OCI-LY3 (cell line): Measurements from ENCODE around the gene DDX39A.

Source experiments
- H2AFZ ChIP-seq: fragments of 200-600, 300-600 bp; shearing (Covaris generic); 2 replicates; pipeline ENCODE4 v1.6.0; 2014; ENCODE audit warnings: antibody characterized with exemption, low read depth, low read length
- H3K27ac ChIP-seq: fragments of 200-600, 300-600 bp; sonication (generic); 2 replicates; pipeline ENCODE4 v1.5.1; 2014; ENCODE audit warnings: mild to moderate bottlenecking, low read length, moderate library complexity, mixed read lengths
- H3K27me3 ChIP-seq: fragments of 200-600, 300-600 bp; sonication (generic); 2 replicates; pipeline ENCODE4 v1.6.1; 2014; ENCODE audit warnings: low read depth, low read length, mixed read lengths
- H3K36me3 ChIP-seq: fragments of 200-600, 300-600 bp; sonication (generic); replicated peaks from 2 replicates; pipeline ENCODE3; 2014; ENCODE audit warnings: low read depth, low read length, mixed read lengths
- H3K4me1 ChIP-seq: fragments of 300-600, 200-600 bp; sonication (generic); 2 replicates; pipeline ENCODE4 v1.6.1; 2014; ENCODE audit warnings: low read length, mixed read lengths
- H3K4me2 ChIP-seq: fragments of 200-600, 300-600 bp; sonication (generic); 2 replicates; pipeline ENCODE4 v1.6.1; 2014; ENCODE audit warnings: low read length, mixed read lengths
- H3K4me3 ChIP-seq: fragments of 300-600, 200-600 bp; sonication (generic); 2 replicates; pipeline ENCODE4 v1.5.1; 2014; ENCODE audit warnings: antibody characterized with exemption, mild to moderate bottlenecking, low read length, moderate library complexity
- H3K79me2 ChIP-seq: fragments of 300-600, 200-600 bp; shearing (Covaris generic); 2 replicates; pipeline ENCODE4 v1.6.1; 2014; ENCODE audit warnings: mild to moderate bottlenecking, low read length, mixed read lengths
- H3K9ac ChIP-seq: fragments of 300-600, 200-600 bp; shearing (Covaris generic); 2 replicates; pipeline ENCODE4 v1.6.0; 2014; ENCODE audit warnings: mild to moderate bottlenecking, low read length, moderate library complexity
- H3K9me3 ChIP-seq: fragments of 200-600, 300-600 bp; shearing (Covaris generic); 2 replicates; pipeline ENCODE4 v1.6.1; 2014; ENCODE audit warnings: low read length, mixed read lengths; ENCODE audit not compliant: insufficient read depth
- H4K20me1 ChIP-seq: fragments of 200-600, 300-600 bp; sonication (generic); 2 replicates; pipeline ENCODE4 v1.6.1; 2016; ENCODE audit warnings: low read length, mixed read lengths; ENCODE audit not compliant: insufficient read depth
- EZH2phosphoT487 ChIP-seq: fragments of 200-600 bp; shearing (Covaris generic); IDR thresholded peaks from 2 replicates; pipeline ENCODE4 v1.6.1; 2018; ENCODE audit warnings: antibody characterized with exemption, mixed run types, low read depth
- TF ChIP-seq, protein P1 (sequence below): fragments of 200-600, 300-600 bp; sonication (generic); IDR thresholded peaks from 2 replicates; pipeline ENCODE4 v1.5.1; 2014; ENCODE audit warnings: antibody characterized with exemption, low read length, low read depth

DDX39A gene

DNA sequence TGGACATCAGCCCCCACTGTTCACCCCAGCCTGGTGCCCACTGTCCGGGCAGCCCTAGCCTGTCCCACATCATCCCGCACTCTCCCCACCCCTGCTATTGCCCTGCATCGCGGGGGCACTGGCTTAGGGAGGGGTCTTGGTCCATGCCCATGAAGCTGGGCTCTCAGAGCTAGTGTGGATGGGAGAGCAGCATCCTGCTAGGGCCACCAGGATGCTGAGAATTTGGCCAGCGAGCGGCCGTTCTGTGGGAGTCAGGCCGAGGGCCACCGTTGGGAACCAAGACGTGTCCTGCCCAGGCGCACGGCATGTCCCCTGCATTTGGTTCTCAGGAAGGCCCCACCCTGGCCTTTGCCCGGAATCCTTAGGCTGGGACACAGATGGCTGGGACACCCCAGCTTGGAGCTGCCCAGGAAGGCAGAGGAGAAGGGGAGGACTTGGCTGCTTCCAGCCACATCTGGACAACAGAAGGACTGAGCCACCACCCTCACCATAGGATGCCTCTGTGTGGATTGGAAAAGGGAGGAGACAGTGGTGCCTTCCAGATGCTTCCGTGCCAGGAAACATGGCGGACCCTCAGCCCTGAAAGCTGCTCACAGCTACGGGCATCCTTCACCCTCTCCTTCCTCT, 23.3 kb downstream of the DDX39A start:
- no peak overlapping the region for H2AFZ ChIP-seq
- H3K27me3 ChIP-seq, result no peaks in the 10 kb centered on the region
- H3K4me1 ChIP-seq, result no peaks in the 10 kb centered on the region
- H3K9ac ChIP-seq, result no peak overlapping the region
- TF ChIP-seq, protein P1, sequence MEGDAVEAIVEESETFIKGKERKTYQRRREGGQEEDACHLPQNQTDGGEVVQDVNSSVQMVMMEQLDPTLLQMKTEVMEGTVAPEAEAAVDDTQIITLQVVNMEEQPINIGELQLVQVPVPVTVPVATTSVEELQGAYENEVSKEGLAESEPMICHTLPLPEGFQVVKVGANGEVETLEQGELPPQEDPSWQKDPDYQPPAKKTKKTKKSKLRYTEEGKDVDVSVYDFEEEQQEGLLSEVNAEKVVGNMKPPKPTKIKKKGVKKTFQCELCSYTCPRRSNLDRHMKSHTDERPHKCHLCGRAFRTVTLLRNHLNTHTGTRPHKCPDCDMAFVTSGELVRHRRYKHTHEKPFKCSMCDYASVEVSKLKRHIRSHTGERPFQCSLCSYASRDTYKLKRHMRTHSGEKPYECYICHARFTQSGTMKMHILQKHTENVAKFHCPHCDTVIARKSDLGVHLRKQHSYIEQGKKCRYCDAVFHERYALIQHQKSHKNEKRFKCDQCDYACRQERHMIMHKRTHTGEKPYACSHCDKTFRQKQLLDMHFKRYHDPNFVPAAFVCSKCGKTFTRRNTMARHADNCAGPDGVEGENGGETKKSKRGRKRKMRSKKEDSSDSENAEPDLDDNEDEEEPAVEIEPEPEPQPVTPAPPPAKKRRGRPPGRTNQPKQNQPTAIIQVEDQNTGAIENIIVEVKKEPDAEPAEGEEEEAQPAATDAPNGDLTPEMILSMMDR, result no peak
- no peak for TF ChIP-seq EZH2phosphoT487
- H3K4me3 ChIP-seq, result no peak overlapping the region
- H3K9me3 ChIP-seq, result no peaks in the 10 kb centered on the region
- H3K4me2 ChIP-seq, result no peak overlapping the region
- H4K20me1 ChIP-seq, result no peaks in the 10 kb centered on the region; the same call in 1 of the 2 replicates
- no peaks in the 10 kb centered on the region for H3K79me2 ChIP-seq
- H3K36me3 ChIP-seq, result peaks cover 41% of the 10 kb centered on the region
- no peak overlapping the region for H3K27ac ChIP-seq

DNA sequence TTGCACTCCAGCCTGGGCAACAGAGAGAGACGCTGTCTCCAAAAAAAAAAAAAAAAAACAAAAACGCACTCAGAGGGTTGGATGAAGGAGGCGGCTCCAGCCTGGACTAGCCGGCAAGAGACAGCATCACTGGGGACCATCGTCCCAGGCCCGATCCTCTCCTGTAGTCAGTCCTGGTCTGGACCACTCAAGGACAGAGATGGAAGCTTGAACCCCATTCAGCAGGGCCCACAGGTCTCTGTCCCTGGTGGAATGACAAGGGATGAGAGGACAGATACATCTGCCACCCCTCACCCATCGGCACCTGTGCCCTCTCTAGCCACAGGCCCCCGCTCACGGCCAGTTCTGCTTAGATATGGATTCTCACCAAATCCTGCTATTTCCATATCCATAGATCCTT, 23.9 kb downstream of the DDX39A start:
- Histone ChIP-seq H3K4me3 (no peak overlapping the region), H4K20me1 (peaks cover 3% of the 10 kb centered on the region; the same call in 1 of the 2 replicates), H3K27me3 (no peaks in the 10 kb centered on the region), H3K27ac (no peak overlapping the region), H3K4me2 (no peak overlapping the region), H3K9me3 (no peaks in the 10 kb centered on the region), H2AFZ (no peak overlapping the region), H3K9ac (no peak overlapping the region), H3K4me1 (no peaks in the 10 kb centered on the region), H3K79me2 (no peaks in the 10 kb centered on the region), H3K36me3 (peaks cover 43% of the 10 kb centered on the region)
- TF ChIP-seq, protein P1, result no peak
- TF ChIP-seq EZH2phosphoT487, result no peak

DNA sequence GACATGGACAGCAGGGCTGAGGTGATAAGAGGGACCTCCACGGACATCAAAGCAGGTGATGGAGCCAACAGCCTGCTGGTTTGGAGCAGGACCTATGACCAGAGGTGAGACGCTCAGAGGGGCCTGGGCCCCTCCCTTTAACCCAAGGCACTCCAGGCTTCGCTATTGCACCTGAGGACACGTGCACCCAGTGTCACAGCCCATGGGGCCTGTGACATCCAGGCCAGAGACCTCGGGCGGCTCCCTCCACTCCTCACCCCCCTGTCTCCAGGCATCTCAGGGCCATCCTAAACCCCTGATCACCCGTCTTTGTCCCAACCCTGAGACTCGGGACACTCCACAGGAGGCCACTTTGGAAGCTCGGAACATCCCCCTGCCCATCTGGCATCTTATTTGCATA, 25.0 kb downstream of the DDX39A start:
- H3K36me3 ChIP-seq, result peaks cover 40% of the 10 kb centered on the region
- TF ChIP-seq EZH2phosphoT487, result no peak
- TF ChIP-seq, protein P1, result no peak

DNA sequence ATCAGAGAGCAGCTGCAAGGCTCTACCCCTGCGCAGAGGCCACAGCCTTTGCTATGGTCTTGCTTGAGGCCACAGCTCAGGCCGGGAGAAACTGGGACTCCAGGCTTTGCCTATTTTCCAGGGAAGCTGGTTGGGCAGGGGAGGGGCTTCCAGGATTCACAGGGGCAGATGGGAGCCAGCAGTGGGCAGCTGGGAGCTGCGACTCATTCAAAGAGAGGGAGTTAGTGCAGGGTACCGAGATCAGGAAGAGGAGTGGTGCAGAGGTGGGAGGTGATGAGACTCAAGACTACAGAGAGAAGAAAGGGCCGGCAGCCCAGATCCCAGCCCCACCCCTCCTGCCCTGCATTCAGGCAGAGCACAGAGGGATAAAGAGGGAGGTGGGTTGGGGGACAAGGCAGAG, 25.8 kb downstream of the DDX39A start:
- Histone ChIP-seq H3K27me3 (no peaks in the 10 kb centered on the region), H3K4me3 (no peak overlapping the region), H3K9ac (no peak overlapping the region), H3K27ac (no peak overlapping the region), H3K4me1 (no peaks in the 10 kb centered on the region), H3K9me3 (no peaks in the 10 kb centered on the region), H3K36me3 (peaks cover 34% of the 10 kb centered on the region), H3K4me2 (no peak overlapping the region), H4K20me1 (peaks cover 3% of the 10 kb centered on the region; the same call in 1 of the 2 replicates), H3K79me2 (no peaks in the 10 kb centered on the region), H2AFZ (no peak overlapping the region)
- TF ChIP-seq, protein P1, result no peak
- TF ChIP-seq EZH2phosphoT487, result no peak

More for the DNA sequence above, 25.0 kb downstream of the DDX39A start:
- H3K9ac ChIP-seq, result no peak overlapping the region
- H4K20me1 ChIP-seq, result peaks cover 3% of the 10 kb centered on the region; the same call in 1 of the 2 replicates
- H2AFZ ChIP-seq, result no peak overlapping the region
- no peaks in the 10 kb centered on the region for H3K27me3 ChIP-seq
- H3K27ac ChIP-seq, result no peak overlapping the region
- H3K4me1 ChIP-seq, result no peaks in the 10 kb centered on the region
- H3K79me2 ChIP-seq, result no peaks in the 10 kb centered on the region
- no peak overlapping the region for H3K4me3 ChIP-seq
- H3K9me3 ChIP-seq, result no peaks in the 10 kb centered on the region
- H3K4me2 ChIP-seq, result no peak overlapping the region
